ENCODE data around the gene WDR64. TPM values are rescaled to one million over a fixed set of nuclear protein-coding genes. Genes with fewer than 3 reads are reported as not detected.

Gene WDR64
- total and polyA plus RNA-seq, 2 of the 13 experiments (the other 11 are each of a cell fraction or from before 2014, with no cell fraction given): not detected

DNA sequence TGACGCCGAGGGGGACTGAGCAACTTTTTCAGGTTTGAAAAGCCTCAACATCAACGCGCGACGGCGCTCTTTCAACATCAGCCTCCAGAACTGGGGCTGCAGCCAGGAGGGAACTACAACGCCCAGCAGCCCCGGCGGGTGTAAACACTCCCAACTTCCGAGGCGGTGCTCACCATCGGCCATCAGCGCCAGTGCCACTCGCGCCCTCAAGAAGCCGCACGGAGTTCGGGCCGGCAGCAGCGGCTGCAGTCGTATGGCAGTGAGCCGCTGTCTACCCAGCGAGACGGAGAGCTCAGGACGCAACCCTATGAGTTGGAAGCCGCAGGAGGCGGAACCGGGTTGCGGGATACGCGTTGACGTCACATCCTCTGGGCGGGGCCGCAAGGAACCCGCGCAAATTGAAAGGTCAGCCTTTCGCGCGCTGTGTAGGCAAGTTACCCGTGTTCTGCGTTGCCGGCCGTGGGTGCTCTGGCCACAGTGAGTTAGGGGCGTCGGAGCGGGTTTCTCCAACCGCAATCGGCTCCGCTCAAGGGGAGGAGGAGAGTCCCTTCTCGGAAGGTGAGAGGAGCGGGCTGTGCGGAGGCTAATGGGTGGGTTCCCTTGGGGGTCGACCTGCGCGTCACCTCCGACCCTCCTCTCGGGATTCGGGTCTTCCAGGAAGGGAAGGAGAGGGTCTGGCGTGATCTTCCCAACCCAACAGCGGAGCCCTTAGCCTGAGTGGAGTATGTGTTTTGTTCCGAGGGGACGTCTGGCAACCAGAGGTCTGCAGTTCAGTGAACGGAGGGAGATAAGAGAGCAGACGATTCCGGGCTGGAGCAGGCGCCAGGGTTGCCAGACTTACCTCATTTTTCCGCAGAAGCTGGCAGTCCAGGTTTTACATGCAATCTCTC lies 196.0 kb downstream of the WDR64 start, which contains the start of gene EXO1 (continued):
- peak; percentile 79 for TF ChIP-seq MXD1 (CRISPR knock-in tag; IDR thresholded peaks at IDR 0.05)
- no peak for TF ChIP-seq JUNB (CRISPR knock-in tag; IDR thresholded peaks at IDR 0.05; ENCODE audit: borderline replicate concordance)
- TF ChIP-seq ZNF761 (CRISPR knock-in tag; conservative IDR thresholded peaks at IDR 0.05): no peak
- 0 out of 2 replicates have a peak, but pooled peaks have one; percentile 39 for TF ChIP-seq ZBTB43 (CRISPR knock-in tag; conservative IDR thresholded peaks at IDR 0.05)
- 0 out of 2 replicates have a peak, but pooled peaks have one; percentile 15 for TF ChIP-seq NR2F2 (IDR thresholded peaks at IDR 0.05; ENCODE audit: borderline replicate concordance, low read depth)
- TF ChIP-seq, protein P1, sequence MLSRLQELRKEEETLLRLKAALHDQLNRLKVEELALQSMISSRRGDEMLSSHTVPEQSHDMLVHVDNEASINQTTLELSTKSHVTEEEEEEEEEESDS (CRISPR knock-in tag; IDR thresholded peaks at IDR 0.05; ENCODE audit: borderline replicate concordance): peak; percentile 72; the same call in 1 of the 2 replicates
- peak; percentile 55 for TF ChIP-seq GFI1 (CRISPR knock-in tag; IDR thresholded peaks at IDR 0.05; ENCODE audit: borderline replicate concordance)
- TF ChIP-seq PRPF4 (IDR thresholded peaks at IDR 0.05; ENCODE audit: low read depth, low read length, poor library complexity, severe bottlenecking): no peak
- no peak for TF ChIP-seq BCLAF1 (IDR thresholded peaks at IDR 0.05)
- peak; percentile 92; the same call in 1 of the 2 replicates for TF ChIP-seq KMT2B (CRISPR knock-in tag; IDR thresholded peaks at IDR 0.05)
- no peak for TF ChIP-seq TAF15 (IDR thresholded peaks at IDR 0.05; ENCODE audit: low read depth, low read length, poor library complexity, severe bottlenecking)
- TF ChIP-seq ZNF678 (CRISPR knock-in tag; IDR thresholded peaks at IDR 0.05): no peak
- peak; percentile 72; the same call in 1 of the 2 replicates for TF ChIP-seq ZNF878 (CRISPR knock-in tag; IDR thresholded peaks at IDR 0.05)
- no peak for TF ChIP-seq ZFAT (CRISPR knock-in tag; conservative IDR thresholded peaks at IDR 0.05)
- no peak for TF ChIP-seq ZBTB7B (CRISPR knock-in tag; IDR thresholded peaks at IDR 0.05)
- peak; percentile 90; the same call in 1 of the 2 replicates for TF ChIP-seq TOPORS (CRISPR knock-in tag; IDR thresholded peaks at IDR 0.05)
- TF ChIP-seq IRF2 (CRISPR knock-in tag; IDR thresholded peaks at IDR 0.05): peak; percentile 65
- TF ChIP-seq ETV5 (CRISPR knock-in tag; IDR thresholded peaks at IDR 0.05; ENCODE audit: borderline replicate concordance): 0 out of 2 replicates have a peak, but pooled peaks have one; percentile 42
- TF ChIP-seq, protein P2, sequence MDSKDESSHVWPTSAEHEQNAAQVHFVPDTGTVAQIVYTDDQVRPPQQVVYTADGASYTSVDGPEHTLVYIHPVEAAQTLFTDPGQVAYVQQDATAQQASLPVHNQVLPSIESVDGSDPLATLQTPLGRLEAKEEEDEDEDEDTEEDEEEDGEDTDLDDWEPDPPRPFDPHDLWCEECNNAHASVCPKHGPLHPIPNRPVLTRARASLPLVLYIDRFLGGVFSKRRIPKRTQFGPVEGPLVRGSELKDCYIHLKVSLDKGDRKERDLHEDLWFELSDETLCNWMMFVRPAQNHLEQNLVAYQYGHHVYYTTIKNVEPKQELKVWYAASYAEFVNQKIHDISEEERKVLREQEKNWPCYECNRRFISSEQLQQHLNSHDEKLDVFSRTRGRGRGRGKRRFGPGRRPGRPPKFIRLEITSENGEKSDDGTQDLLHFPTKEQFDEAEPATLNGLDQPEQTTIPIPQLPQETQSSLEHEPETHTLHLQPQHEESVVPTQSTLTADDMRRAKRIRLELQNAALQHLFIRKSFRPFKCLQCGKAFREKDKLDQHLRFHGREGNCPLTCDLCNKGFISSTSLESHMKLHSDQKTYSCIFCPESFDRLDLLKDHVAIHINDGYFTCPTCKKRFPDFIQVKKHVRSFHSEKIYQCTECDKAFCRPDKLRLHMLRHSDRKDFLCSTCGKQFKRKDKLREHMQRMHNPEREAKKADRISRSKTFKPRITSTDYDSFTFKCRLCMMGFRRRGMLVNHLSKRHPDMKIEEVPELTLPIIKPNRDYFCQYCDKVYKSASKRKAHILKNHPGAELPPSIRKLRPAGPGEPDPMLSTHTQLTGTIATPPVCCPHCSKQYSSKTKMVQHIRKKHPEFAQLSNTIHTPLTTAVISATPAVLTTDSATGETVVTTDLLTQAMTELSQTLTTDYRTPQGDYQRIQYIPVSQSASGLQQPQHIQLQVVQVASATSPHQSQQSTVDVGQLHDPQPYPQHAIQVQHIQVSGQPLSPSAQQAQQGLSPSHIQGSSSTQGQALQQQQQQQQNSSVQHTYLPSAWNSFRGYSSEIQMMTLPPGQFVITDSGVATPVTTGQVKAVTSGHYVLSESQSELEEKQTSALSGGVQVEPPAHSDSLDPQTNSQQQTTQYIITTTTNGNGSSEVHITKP (CRISPR knock-in tag; IDR thresholded peaks at IDR 0.05; ENCODE audit: low read depth): peak; percentile 35
